ENCODE data around the gene TSPAN33.

DNA sequence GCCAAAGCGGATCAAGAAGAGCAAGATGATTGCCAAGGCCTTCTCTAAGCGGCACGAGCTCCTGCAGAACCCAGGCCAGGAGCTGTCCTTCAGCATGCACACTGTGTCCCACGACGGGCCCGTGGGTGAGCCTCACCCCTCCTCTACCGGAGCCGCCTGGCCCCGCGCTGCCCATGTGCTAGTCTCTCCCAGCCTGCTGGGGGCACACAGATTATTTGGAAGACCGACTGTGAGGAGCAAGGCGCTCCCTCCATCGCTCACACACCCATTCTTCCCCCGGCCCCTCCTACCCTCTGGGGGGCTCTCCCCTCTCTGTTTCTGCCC lies 66.4 kb downstream of the TSPAN33 start:
- no peak for TF ChIP-seq GATA3 (IDR thresholded peaks at IDR 0.05; ENCODE audit: low read depth, low read length)
- no peak for TF ChIP-seq GATA2 (IDR thresholded peaks at IDR 0.05; ENCODE audit: low read depth, low read length)

Measured in SH-SY5Y (cell line).